ENCODE measurements around the gene PLA2G4D.

DNA sequence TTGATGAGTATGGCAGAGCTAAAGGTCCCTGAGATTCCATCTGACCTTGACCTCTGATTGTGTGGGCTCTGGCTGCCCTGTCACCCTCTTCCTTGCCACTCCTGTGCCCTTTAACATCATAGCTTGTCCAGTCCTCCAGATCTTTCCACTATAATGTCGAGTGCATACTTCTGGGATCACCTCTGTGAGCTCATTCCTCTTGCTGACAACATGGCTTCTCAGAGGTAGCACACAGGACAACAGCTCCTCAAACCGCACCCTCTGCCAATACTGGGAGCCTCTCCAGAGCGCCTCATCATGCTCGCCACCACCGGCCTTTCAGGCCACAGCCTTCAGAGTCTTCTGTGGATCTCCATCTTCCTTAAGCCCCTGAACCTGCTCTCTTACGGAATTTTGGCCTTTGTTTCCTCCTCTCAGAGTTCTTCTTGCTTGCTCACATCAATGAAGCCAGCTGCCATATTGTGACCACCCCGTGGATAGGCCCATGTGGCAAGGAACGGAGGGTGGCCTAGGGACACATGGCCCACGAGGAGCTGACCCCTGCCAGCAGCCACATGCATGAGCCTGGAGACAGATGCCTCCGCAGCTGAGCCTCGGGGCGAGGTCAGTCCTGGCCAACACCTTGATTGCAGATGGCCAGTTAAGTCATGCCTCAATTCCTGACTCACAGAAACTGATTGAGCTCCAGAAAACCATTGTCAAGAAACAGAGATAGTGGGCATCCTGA lies 31.1 kb downstream of the PLA2G4D start:
- TF ChIP-seq EZH2phosphoT487 (IDR thresholded peaks at IDR 0.05; ENCODE audit: borderline replicate concordance, low read depth) (no peak), POLR2AphosphoS5 (IDR thresholded peaks at IDR 0.05; ENCODE audit: low read depth, low read length) (no peak), CTCF (IDR thresholded peaks at IDR 0.05) (no peak), GABPA (IDR thresholded peaks at IDR 0.05; ENCODE audit: low read depth) (no peak), MAX (IDR thresholded peaks at IDR 0.05; ENCODE audit: low read depth) (no peak), NFIC (IDR thresholded peaks at IDR 0.05; ENCODE audit: borderline replicate concordance) (no peak), RXRA (IDR thresholded peaks at IDR 0.05; ENCODE audit: borderline replicate concordance, low read depth) (no peak), YY1 (IDR thresholded peaks at IDR 0.05; ENCODE audit: low read depth) (no peak), JUND (IDR thresholded peaks at IDR 0.05) (no peak), SIN3A (IDR thresholded peaks at IDR 0.05; ENCODE audit: borderline replicate concordance, low read depth, low read length) (no peak), EP300 (IDR thresholded peaks at IDR 0.05; ENCODE audit: borderline replicate concordance in 1 of 2, low read depth in 1 of 2, low read length in 1 of 2) (no peak), RCOR1 (IDR thresholded peaks at IDR 0.05; ENCODE audit: low read length) (no peak)

Measured in SK-N-SH (cell line).